ENCODE measurements around the gene CUTC. TPM values are rescaled to one million over a fixed set of nuclear protein-coding genes. Genes with fewer than 3 reads are reported as not detected.

CUTC gene
- total RNA-seq, 4 donors from 2014 or later, result 39.2 to 71.8 (median 59.0) TPM

DNA sequence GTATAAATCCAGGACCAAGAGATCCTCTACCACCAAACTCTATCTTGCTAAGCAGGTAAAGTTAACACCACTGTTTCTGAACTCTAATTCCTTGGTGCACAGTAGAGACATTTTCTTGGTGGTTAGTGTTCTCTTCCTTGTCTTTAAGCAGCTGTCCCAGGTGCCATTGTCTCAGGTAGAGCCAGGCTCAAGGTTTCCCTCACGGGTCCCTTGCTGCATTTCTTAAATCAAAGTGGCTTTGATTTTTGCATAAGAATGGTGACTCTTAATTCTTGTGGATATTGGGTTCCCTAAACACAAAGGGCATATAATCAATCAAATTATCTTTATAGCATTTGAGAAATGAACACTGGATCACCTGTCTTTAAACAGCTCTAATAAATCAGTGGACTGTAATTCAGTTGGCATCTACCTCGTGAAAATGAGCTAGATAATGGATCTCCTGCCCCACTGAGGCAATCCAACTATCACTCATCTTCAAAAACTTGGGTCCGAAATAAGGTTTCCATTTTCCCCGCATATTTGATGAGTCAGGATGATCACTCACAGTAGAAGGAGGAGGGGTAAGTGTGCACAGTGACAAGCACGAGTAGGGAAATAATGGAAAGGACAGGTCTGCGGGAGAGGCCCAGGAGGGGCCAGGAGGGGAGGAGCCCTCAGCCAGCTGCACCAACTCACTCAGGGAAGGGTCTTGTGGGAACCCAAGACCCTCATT, 52.9 kb downstream of the CUTC start:
- no peak for TF ChIP-seq CTCF (IDR thresholded peaks at IDR 0.05; ENCODE audit: low read depth)

DNA sequence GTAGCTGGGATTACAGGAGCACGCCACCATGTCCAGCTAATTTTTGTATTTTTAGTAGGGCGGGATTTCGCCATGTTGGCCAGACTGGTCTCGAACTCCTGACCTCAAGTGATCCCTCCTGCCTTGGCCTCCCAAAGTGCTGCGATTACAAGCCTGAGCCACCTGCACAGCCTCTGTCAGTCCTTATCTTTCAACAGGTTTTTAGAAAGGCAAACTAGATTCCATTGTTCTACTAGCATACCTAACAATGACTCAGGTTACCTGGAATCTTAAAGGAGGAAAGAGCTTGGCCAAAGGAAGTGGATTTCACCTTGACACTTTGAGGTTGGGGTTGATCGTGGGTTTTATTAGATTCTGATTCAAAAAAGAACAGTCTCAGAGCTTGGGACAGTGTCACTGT, 53.6 kb downstream of the CUTC start:
- no peak for TF ChIP-seq CTCF (IDR thresholded peaks at IDR 0.05; ENCODE audit: low read depth)

DNA sequence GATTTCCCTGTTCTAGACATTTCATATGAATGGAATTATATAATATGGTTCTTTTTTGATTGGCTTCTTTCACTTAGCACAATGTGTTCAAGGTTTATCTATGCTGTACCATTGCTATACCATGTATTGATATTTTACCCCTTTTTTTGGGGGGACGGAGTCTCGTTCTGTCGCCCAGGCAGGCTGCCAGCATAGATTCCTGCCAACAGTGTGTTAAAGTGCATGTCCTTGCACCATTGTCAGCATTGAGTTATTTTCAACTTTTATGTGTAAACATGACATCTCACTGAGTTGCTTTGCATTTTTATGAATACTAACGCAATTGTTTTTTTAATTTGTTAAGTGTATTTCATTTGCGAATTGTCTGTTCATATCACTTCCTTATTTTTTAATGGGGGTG, 55.3 kb downstream of the CUTC start:
- TF ChIP-seq CTCF (IDR thresholded peaks at IDR 0.05; ENCODE audit: low read depth), result no peak

- no peak for TF ChIP-seq CTCF (IDR thresholded peaks at IDR 0.05; ENCODE audit: low read depth)
Observed at GRCh38 chr10:99787782-99788445, 55.9 kb downstream of the CUTC start.

DNA sequence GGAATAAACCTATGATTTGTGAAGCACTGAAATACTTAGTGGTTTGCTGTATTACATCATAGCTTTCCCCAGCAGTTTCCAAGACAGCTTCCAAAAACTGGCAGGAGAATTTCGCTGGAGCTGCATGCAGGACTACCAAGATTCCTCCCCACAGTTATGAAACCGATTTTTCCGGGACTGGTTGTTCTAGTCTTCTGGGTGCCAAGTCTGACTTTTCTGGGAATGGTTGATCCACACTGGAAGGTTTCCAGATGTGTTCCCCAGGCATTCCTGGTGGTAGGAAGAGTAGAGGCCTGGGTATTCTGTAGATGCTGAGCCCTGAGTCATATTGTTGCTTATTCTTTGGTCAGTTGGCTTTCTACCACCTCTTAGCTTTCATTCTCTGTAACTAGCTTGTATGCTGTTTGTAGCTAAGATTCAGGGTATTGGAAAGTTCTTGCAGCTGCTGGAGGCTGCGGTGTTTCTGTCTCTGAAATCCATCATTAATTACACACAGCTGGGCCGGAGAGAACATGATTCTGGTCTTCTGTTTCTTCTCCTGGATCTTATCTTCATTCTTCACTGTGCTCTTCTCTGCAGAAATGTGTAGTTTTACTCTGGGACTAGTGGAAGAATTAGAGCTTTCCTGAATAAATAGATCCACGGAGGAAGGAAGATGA, 56.7 kb downstream of the CUTC start:
- TF ChIP-seq CTCF (IDR thresholded peaks at IDR 0.05; ENCODE audit: low read depth), result no peak

GRCh38 chr10:99791831-99792230, 59.8 kb downstream of the CUTC start:
- no peak for TF ChIP-seq CTCF (IDR thresholded peaks at IDR 0.05; ENCODE audit: low read depth)

DNA sequence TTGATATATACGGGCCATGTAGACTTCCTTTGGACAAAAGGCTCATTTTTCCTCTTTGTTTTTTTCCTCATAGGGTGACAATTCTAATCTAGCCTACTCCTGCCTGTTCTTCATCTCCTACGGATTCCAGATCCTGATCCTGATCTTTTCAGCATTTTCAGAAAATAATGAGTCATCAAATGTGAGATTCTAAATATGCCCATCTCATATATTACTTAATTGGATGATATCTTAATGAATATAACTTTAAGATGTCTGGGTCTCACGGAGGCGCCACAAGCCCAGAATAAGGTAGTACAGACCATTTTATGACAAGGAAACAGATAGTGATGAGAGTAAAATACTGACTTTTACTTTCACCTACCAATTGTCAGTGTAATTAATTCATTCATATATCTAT, 61.8 kb downstream of the CUTC start:
- TF ChIP-seq CTCF (IDR thresholded peaks at IDR 0.05; ENCODE audit: low read depth), result no peak
